Activated T-cell treated with anti-CD3 and anti-CD28 coated beads, Interleukin-2, amount 50 U/mL, for 4 hours (primary cell): ENCODE results near the gene RPAIN. TPM values are rescaled to one million over a fixed set of nuclear protein-coding genes. Genes with fewer than 3 reads are reported as not detected.

Experiments
- total RNA-seq, 3 donors: library from RNA; stranded (reverse); gene quantifications; one replicate each; pipeline ENCODE4 v1.2.1, GENCODE V29; 2021

RPAIN gene
- total RNA-seq, 3 donors from 2014 or later, result 68.5 to 81.5 (median 76.2) TPM

Other genes starting within 250 kb of the RPAIN start
- 1 to 10 TPM; 6.5 to 7.6 (median 6.7) TPM for gene ZNF594, start 228.3 kb upstream of the RPAIN start, total RNA-seq
- gene SCIMP, start 185.3 kb upstream of the RPAIN start, total RNA-seq, result under 1 TPM in 1 of 3 donors, not detected in 2; 0.10 TPM
- 10 to 100 TPM; 72.9 to 80.8 (median 76.3) TPM for gene RABEP1, start 137.9 kb upstream of the RPAIN start, total RNA-seq
- 100 to 1,000 TPM; 171 to 184 (median 180) TPM for gene NUP88, start 520 bp upstream of the RPAIN start, total RNA-seq
- 100 to 1,000 TPM; 663 to 755 (median 712) TPM for gene C1QBP, start 19.0 kb downstream of the RPAIN start, total RNA-seq
- 10 to 100 TPM; 54.1 to 59.9 (median 58.0) TPM for gene DHX33, start 48.8 kb downstream of the RPAIN start, total RNA-seq
- gene DERL2, start 66.0 kb downstream of the RPAIN start, total RNA-seq, result 10 to 100 TPM; 77.3 to 90.3 (median 82.1) TPM
- 10 to 100 TPM; 35.9 to 38.1 (median 37.2) TPM for gene MIS12, start 66.4 kb downstream of the RPAIN start, total RNA-seq
- 10 to 100 TPM; 13.0 to 14.9 (median 14.7) TPM for gene NLRP1, start 164.3 kb downstream of the RPAIN start, total RNA-seq